HepG2 (cell line): ENCODE results near the gene CCDC17. TPM values are rescaled to one million over a fixed set of nuclear protein-coding genes. Genes with fewer than 3 reads are reported as not detected.

Source experiments
- ELF3 ChIP-seq: IDR thresholded peaks from 2 replicates; pipeline ENCODE4 v1.6.1; 2016; ENCODE audit warnings: missing genetic modification reagents, missing compliant biosample characterization
- GATA4 ChIP-seq: sonication (generic); IDR thresholded peaks from 2 replicates; pipeline ENCODE4 v1.6.1; 2016; ENCODE audit warnings: antibody characterized with exemption, low read depth, borderline replicate concordance
- GPN1 ChIP-seq: sonication (generic); formaldehyde crosslinking; IDR thresholded peaks from 2 replicates; pipeline ENCODE4 v1.5.1; 2020; ENCODE audit warnings: missing genetic modification reagents, borderline replicate concordance
- JUN ChIP-seq: sonication (generic); formaldehyde crosslinking; IDR thresholded peaks from 2 replicates; pipeline ENCODE4 v1.4.0; 2020; ENCODE audit warnings: mild to moderate bottlenecking, missing genetic modification reagents
- KLF11 ChIP-seq: IDR thresholded peaks from 2 replicates; pipeline ENCODE4 v1.6.1; 2016; ENCODE audit warnings: missing compliant biosample characterization
- LCORL ChIP-seq, 2 experiments: fragments of 450-650 bp in 1 of 2; sonication (generic) in 1 of 2; formaldehyde crosslinking in 1 of 2; IDR thresholded peaks; 2 replicates each; pipeline versions ENCODE4 v1.5.0 to v1.6.1; 2017 to 2020; ENCODE audit warnings: antibody characterized with exemption in 1 of 2, missing genetic modification reagents in 1 of 2
- MIER3 ChIP-seq: IDR thresholded peaks from 2 replicates; pipeline ENCODE4 v1.6.1; 2016; ENCODE audit warnings: missing compliant biosample characterization, borderline replicate concordance
- PATZ1 ChIP-seq: sonication (generic); formaldehyde crosslinking; IDR thresholded peaks from 2 replicates; pipeline ENCODE4 v1.4.0; 2020; ENCODE audit warnings: missing genetic modification reagents
- PHF21A ChIP-seq: sonication (generic); formaldehyde crosslinking; IDR thresholded peaks from 2 replicates; pipeline ENCODE4 v1.5.0; 2020; ENCODE audit warnings: mild to moderate bottlenecking, missing genetic modification reagents
- PREB ChIP-seq: sonication (generic); formaldehyde crosslinking; IDR thresholded peaks from 2 replicates; pipeline ENCODE4 v1.4.0; 2020; ENCODE audit warnings: missing genetic modification reagents
- SAP130 ChIP-seq: IDR thresholded peaks from 2 replicates; pipeline ENCODE4 v1.6.1; 2016; ENCODE audit warnings: low read depth
- SIX1 ChIP-seq: sonication (generic); formaldehyde crosslinking; IDR thresholded peaks from 2 replicates; pipeline ENCODE4 v1.4.0; 2020; ENCODE audit warnings: missing genetic modification reagents, borderline replicate concordance
- ZKSCAN8 ChIP-seq: IDR thresholded peaks from 2 replicates; pipeline ENCODE4 v1.6.1; 2016; ENCODE audit warnings: borderline replicate concordance, missing genetic modification reagents, missing compliant biosample characterization
- ZNF138 ChIP-seq: sonication (generic); formaldehyde crosslinking; IDR thresholded peaks from 2 replicates; pipeline ENCODE4 v1.5.0; 2020; ENCODE audit warnings: mild to moderate bottlenecking, low read depth, missing genetic modification reagents
- ZNF180 ChIP-seq: sonication (generic); formaldehyde crosslinking; IDR thresholded peaks from 2 replicates; pipeline ENCODE4 v1.4.0; 2020; ENCODE audit warnings: low read depth, missing genetic modification reagents, borderline replicate concordance
- ZNF547 ChIP-seq: sonication (generic); formaldehyde crosslinking; IDR thresholded peaks from 2 replicates; pipeline ENCODE4 v1.5.1; 2020; ENCODE audit warnings: mild to moderate bottlenecking, missing genetic modification reagents
- ZNF570 ChIP-seq: sonication (generic); formaldehyde crosslinking; IDR thresholded peaks from 2 replicates; pipeline ENCODE4 v1.4.0; 2020; ENCODE audit warnings: mild to moderate bottlenecking, missing genetic modification reagents, borderline replicate concordance
- ZNF766 ChIP-seq: sonication (generic); formaldehyde crosslinking; IDR thresholded peaks from 2 replicates; pipeline ENCODE4 v1.5.0; 2020; ENCODE audit warnings: missing genetic modification reagents, borderline replicate concordance
- polyA plus RNA-seq, 8 experiments: library from polyadenylated mRNA; depleted of rRNA in 3 of 8; stranded (reverse) in 7 of 8; unstranded in 1 of 8; fragments of >200 nt; fragmentation: Illumina TruSeq in 4 of 8; extraction: Trizol in 4 of 8; gene quantifications; 2 replicates each; pipeline versions ENCODE4 v1.2.1 to v1.2.3, GENCODE V29; 2011 to 2016; ENCODE audit warnings: low read depth in 4 of 8, missing spikeins in 1 of 8, mixed read lengths in 1 of 8; ENCODE audit not compliant: insufficient read depth in 1 of 8
- total RNA-seq, 5 experiments: library from RNA; depleted of rRNA; stranded (reverse); fragments of >200 nt; fragmentation: Illumina TruSeq; extraction: Trizol; gene quantifications; 2 replicates each; pipeline ENCODE4 v1.2.3, GENCODE V29; 2016; ENCODE audit warnings: low read depth in 1 of 5
- TF ChIP-seq, protein P1 (sequence below): sonication (generic); formaldehyde crosslinking; IDR thresholded peaks from 2 replicates; pipeline ENCODE4 v1.4.0; 2020; ENCODE audit warnings: missing genetic modification reagents

Gene CCDC17
- total and polyA plus RNA-seq, 2 of the 13 experiments (the other 11 are each of a cell fraction or from before 2014, with no cell fraction given), result 1.5 to 3.3 TPM

DNA sequence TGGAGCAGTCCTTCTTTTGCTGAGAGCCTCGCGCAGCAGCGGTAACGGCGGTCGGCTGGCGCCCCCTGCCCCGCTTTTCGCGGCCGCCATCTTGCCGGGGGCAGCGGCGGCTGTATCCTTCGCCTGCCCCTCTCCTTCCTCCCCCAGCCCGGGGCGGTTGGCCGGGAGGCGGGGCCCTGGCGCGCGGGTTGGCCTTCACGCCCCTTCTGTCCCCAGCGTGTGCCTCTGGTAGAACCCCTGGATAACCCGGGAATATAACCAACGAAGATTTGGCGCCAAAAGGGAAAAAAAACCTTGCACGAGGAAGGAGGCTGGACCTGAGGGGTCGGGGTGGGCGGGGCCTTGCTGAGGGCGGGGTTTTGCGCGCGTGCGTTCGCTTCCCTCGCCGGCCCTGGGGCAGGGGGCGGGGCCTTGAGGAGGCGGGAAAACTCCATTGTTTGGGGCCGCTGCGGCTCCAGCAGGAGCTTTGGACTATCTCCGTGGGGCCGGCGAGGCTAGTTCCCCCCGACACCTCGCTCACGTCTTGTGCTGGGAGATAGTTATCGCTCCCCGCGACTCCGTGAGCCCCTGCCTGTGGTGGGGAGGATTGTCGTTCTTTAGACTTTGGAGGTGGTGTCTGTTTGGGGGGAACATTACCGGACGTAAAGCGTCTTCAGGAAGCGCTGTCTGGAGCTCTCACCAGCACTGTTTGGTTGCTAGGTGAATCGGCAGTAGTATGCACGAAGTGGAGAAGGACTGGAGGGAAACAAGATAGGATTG is 39.3 kb downstream of the CCDC17 start (continued):
- TF ChIP-seq LCORL (IDR thresholded peaks at IDR 0.05), result no peak
- TF ChIP-seq LCORL (CRISPR knock-in tag; IDR thresholded peaks at IDR 0.05), result no peak
- TF ChIP-seq, protein P1, sequence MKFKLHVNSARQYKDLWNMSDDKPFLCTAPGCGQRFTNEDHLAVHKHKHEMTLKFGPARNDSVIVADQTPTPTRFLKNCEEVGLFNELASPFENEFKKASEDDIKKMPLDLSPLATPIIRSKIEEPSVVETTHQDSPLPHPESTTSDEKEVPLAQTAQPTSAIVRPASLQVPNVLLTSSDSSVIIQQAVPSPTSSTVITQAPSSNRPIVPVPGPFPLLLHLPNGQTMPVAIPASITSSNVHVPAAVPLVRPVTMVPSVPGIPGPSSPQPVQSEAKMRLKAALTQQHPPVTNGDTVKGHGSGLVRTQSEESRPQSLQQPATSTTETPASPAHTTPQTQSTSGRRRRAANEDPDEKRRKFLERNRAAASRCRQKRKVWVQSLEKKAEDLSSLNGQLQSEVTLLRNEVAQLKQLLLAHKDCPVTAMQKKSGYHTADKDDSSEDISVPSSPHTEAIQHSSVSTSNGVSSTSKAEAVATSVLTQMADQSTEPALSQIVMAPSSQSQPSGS (CRISPR knock-in tag), result peak; percentile 28; the same call in 1 of the 2 replicates
- TF ChIP-seq SIX1 (CRISPR knock-in tag), result no peak
- TF ChIP-seq ZNF547, result no peak
- no peak for TF ChIP-seq JUN (CRISPR knock-in tag)
- 0 out of 2 replicates have a peak, but pooled peaks have one; percentile 15 for TF ChIP-seq PREB
- no peak for TF ChIP-seq MIER3 (CRISPR knock-in tag)
- peak; percentile 33; the same call in 1 of the 2 replicates for TF ChIP-seq ELF3 (CRISPR knock-in tag)
- no peak for TF ChIP-seq ZKSCAN8 (CRISPR knock-in tag)
- peak; percentile 77; the same call in 1 of the 2 replicates for TF ChIP-seq PATZ1 (CRISPR knock-in tag)
- no peak for TF ChIP-seq GATA4
- peak; percentile 10 for TF ChIP-seq PHF21A (CRISPR knock-in tag)
- TF ChIP-seq ZNF138, result no peak
- TF ChIP-seq ZNF180 (CRISPR knock-in tag), result no peak
- TF ChIP-seq KLF11, result 0 out of 2 replicates have a peak, but pooled peaks have one; percentile 44
- TF ChIP-seq ZNF570 (CRISPR knock-in tag), result no peak
- TF ChIP-seq ZNF766, result 0 out of 2 replicates have a peak, but pooled peaks have one; percentile 21
- no peak for TF ChIP-seq GPN1
- TF ChIP-seq SAP130 (CRISPR knock-in tag), result peak; percentile 89
